ENCODE measurements around the gene NEUROG1. TPM values are rescaled to one million over a fixed set of nuclear protein-coding genes. Genes with fewer than 3 reads are reported as not detected.

The NEUROG1 gene
- total RNA-seq, 1 experiment from 2014 or later = not detected

DNA sequence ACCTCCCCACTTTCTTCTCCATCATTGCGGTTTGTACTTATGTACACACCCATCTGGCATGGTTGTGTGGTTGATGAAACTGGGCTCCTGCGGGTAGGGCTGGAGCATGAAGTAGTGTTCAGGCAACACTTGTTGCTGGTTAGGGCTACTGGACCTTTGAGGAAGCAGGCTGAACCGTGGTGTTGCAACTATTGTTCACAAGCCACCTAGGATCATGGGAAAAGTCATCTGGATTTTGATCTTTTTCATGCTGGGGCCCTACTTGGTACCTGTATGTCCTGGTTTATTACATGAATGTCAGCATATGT, 43.5 kb downstream of the NEUROG1 start:
- H3K4me3 ChIP-seq (ENCODE audit: low read length) = no peak overlapping the region
- no peaks in the 10 kb centered on the region for H3K79me2 ChIP-seq (ENCODE audit: low read length)
- H3K9me2 ChIP-seq (replicated peaks; ENCODE audit: insufficient read depth, low read length) = no peaks in the 10 kb centered on the region
- no peaks in the 10 kb centered on the region for H3K36me3 ChIP-seq (ENCODE audit: insufficient read depth, low read length)
- no peak overlapping the region for H2AFZ ChIP-seq (ENCODE audit: low read length)
- H3K9me3 ChIP-seq (ENCODE audit: low read length) = no peaks in the 10 kb centered on the region
- no peaks in the 10 kb centered on the region for H3K27me3 ChIP-seq (ENCODE audit: low read length)
- H3K9ac ChIP-seq (ENCODE audit: low read length) = no peak overlapping the region
- H3K4me1 ChIP-seq (ENCODE audit: low read length) = no peaks in the 10 kb centered on the region
- H4K20me1 ChIP-seq (ENCODE audit: insufficient read depth, low read depth, low read length) = no peaks in the 10 kb centered on the region
- DNase-seq = no peak
- no peak overlapping the region for H3K4me2 ChIP-seq (ENCODE audit: low read depth, low read length, poor library complexity, severe bottlenecking)
- no peak overlapping the region for H3K27ac ChIP-seq (ENCODE audit: low read length)

- no peaks in the 10 kb centered on the region for H3K9me2 ChIP-seq (replicated peaks; ENCODE audit: insufficient read depth, low read length)
- DNase-seq = no peak
- no peak overlapping the region for H3K4me2 ChIP-seq (ENCODE audit: low read depth, low read length, poor library complexity, severe bottlenecking)
Measured at GRCh38 chr5:135491552-135492318, 44.0 kb downstream of the NEUROG1 start.

GRCh38 chr5:135491038-135491551, 44.7 kb downstream of the NEUROG1 start:
- no peaks in the 10 kb centered on the region for H3K9me2 ChIP-seq (replicated peaks; ENCODE audit: insufficient read depth, low read length)
- no peaks in the 10 kb centered on the region for H4K20me1 ChIP-seq (ENCODE audit: insufficient read depth, low read depth, low read length)
- H3K4me1 ChIP-seq (ENCODE audit: low read length) = no peaks in the 10 kb centered on the region
- H3K9ac ChIP-seq (ENCODE audit: low read length) = no peak overlapping the region
- H3K4me3 ChIP-seq (ENCODE audit: low read length) = no peak overlapping the region
- no peaks in the 10 kb centered on the region for H3K27me3 ChIP-seq (ENCODE audit: low read length)
- H3K9me3 ChIP-seq (ENCODE audit: low read length) = no peaks in the 10 kb centered on the region
- DNase-seq = no peak
- H3K79me2 ChIP-seq (ENCODE audit: low read length) = no peaks in the 10 kb centered on the region
- no peak overlapping the region for H3K27ac ChIP-seq (ENCODE audit: low read length)
- H3K4me2 ChIP-seq (ENCODE audit: low read depth, low read length, poor library complexity, severe bottlenecking) = no peak overlapping the region
- no peaks in the 10 kb centered on the region for H3K36me3 ChIP-seq (ENCODE audit: insufficient read depth, low read length)
- no peak overlapping the region for H2AFZ ChIP-seq (ENCODE audit: low read length)

More at GRCh38 chr5:135491552-135492318, 44.0 kb downstream of the NEUROG1 start:
- H3K9me3 ChIP-seq (ENCODE audit: low read length) = no peaks in the 10 kb centered on the region
- no peak overlapping the region for H2AFZ ChIP-seq (ENCODE audit: low read length)
- no peak overlapping the region for H3K27ac ChIP-seq (ENCODE audit: low read length)
- H3K9ac ChIP-seq (ENCODE audit: low read length) = no peak overlapping the region
- H3K4me1 ChIP-seq (ENCODE audit: low read length) = no peaks in the 10 kb centered on the region
- H4K20me1 ChIP-seq (ENCODE audit: insufficient read depth, low read depth, low read length) = no peaks in the 10 kb centered on the region
- H3K27me3 ChIP-seq (ENCODE audit: low read length) = no peaks in the 10 kb centered on the region
- no peaks in the 10 kb centered on the region for H3K79me2 ChIP-seq (ENCODE audit: low read length)
- H3K4me3 ChIP-seq (ENCODE audit: low read length) = no peak overlapping the region
- no peaks in the 10 kb centered on the region for H3K36me3 ChIP-seq (ENCODE audit: insufficient read depth, low read length)

GRCh38 chr5:135490245-135491037, 45.3 kb downstream of the NEUROG1 start:
- Histone ChIP-seq H3K27me3 (ENCODE audit: low read length) (no peaks in the 10 kb centered on the region), H3K4me2 (ENCODE audit: low read depth, low read length, poor library complexity, severe bottlenecking) (no peak overlapping the region), H3K9ac (ENCODE audit: low read length) (no peak overlapping the region), H4K20me1 (ENCODE audit: insufficient read depth, low read depth, low read length) (no peaks in the 10 kb centered on the region), H3K9me2 (replicated peaks; ENCODE audit: insufficient read depth, low read length) (no peaks in the 10 kb centered on the region), H3K27ac (ENCODE audit: low read length) (no peak overlapping the region), H3K9me3 (ENCODE audit: low read length) (no peaks in the 10 kb centered on the region), H2AFZ (ENCODE audit: low read length) (no peak overlapping the region), H3K4me3 (ENCODE audit: low read length) (no peak overlapping the region), H3K36me3 (ENCODE audit: insufficient read depth, low read length) (no peaks in the 10 kb centered on the region), H3K4me1 (ENCODE audit: low read length) (no peaks in the 10 kb centered on the region), H3K79me2 (ENCODE audit: low read length) (no peaks in the 10 kb centered on the region)
- DNase-seq = no peak

- Histone ChIP-seq H3K4me3 (ENCODE audit: low read length) (no peak overlapping the region), H3K79me2 (ENCODE audit: low read length) (no peaks in the 10 kb centered on the region), H3K4me1 (ENCODE audit: low read length) (no peaks in the 10 kb centered on the region), H3K9me3 (ENCODE audit: low read length) (no peaks in the 10 kb centered on the region), H3K27me3 (ENCODE audit: low read length) (no peaks in the 10 kb centered on the region), H3K9me2 (replicated peaks; ENCODE audit: insufficient read depth, low read length) (no peaks in the 10 kb centered on the region), H3K9ac (ENCODE audit: low read length) (no peak overlapping the region), H3K36me3 (ENCODE audit: insufficient read depth, low read length) (no peaks in the 10 kb centered on the region), H3K27ac (ENCODE audit: low read length) (no peak overlapping the region), H4K20me1 (ENCODE audit: insufficient read depth, low read depth, low read length) (no peaks in the 10 kb centered on the region), H2AFZ (ENCODE audit: low read length) (no peak overlapping the region), H3K4me2 (ENCODE audit: low read depth, low read length, poor library complexity, severe bottlenecking) (no peak overlapping the region)
- no peak for DNase-seq
Measured at GRCh38 chr5:135489466-135490244, 46.1 kb downstream of the NEUROG1 start.

GRCh38 chr5:135488727-135489465, 46.9 kb downstream of the NEUROG1 start:
- no peak for DNase-seq
- H3K9me3 ChIP-seq (ENCODE audit: low read length) = no peaks in the 10 kb centered on the region
- H3K36me3 ChIP-seq (ENCODE audit: insufficient read depth, low read length) = no peaks in the 10 kb centered on the region
- no peaks in the 10 kb centered on the region for H3K9me2 ChIP-seq (replicated peaks; ENCODE audit: insufficient read depth, low read length)
- no peak overlapping the region for H3K9ac ChIP-seq (ENCODE audit: low read length)
- H3K4me3 ChIP-seq (ENCODE audit: low read length) = no peak overlapping the region
- no peaks in the 10 kb centered on the region for H3K4me1 ChIP-seq (ENCODE audit: low read length)
- no peak overlapping the region for H2AFZ ChIP-seq (ENCODE audit: low read length)
- no peak overlapping the region for H3K27ac ChIP-seq (ENCODE audit: low read length)
- H3K27me3 ChIP-seq (ENCODE audit: low read length) = no peaks in the 10 kb centered on the region
- no peaks in the 10 kb centered on the region for H4K20me1 ChIP-seq (ENCODE audit: insufficient read depth, low read depth, low read length)
- H3K79me2 ChIP-seq (ENCODE audit: low read length) = no peaks in the 10 kb centered on the region
- H3K4me2 ChIP-seq (ENCODE audit: low read depth, low read length, poor library complexity, severe bottlenecking) = no peak overlapping the region

DNA sequence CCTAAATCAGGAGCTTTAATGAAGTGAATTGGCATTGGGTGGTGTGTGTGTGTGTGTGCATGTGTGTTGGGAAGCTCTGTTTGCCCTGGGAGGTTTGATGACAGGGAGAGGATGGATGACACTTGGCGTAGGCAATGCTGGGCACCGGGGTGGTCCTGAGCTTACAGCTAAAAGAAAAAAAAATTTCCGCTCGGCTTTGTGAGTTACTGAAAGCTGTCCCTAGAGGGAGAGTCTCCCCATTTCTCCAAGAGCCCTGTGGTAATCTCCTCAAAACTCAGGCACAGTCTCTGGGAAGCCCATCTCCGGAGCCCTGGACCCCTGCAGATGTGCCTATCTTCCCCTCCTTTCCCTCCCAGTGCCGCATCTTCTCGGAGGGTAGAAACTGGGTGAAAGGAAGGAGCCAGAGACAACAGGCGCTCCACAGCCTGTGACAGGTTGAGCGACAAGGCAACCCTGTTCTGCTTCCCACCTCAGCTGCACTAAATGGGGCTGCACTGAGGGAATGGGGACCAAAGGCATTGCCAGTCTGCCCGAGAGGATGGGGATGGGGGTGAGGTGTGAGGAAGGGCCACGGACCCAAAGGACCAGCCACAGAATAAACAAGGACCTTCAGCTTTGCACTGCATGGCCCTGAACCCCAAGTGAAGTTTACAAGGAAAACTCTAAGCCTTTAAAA, 47.8 kb downstream of the NEUROG1 start:
- H3K9ac ChIP-seq (ENCODE audit: low read length) = no peak overlapping the region
- H3K79me2 ChIP-seq (ENCODE audit: low read length) = no peaks in the 10 kb centered on the region
- H3K27me3 ChIP-seq (ENCODE audit: low read length) = no peaks in the 10 kb centered on the region
- H3K27ac ChIP-seq (ENCODE audit: low read length) = no peak overlapping the region
- no peaks in the 10 kb centered on the region for H3K36me3 ChIP-seq (ENCODE audit: insufficient read depth, low read length)
- no peak overlapping the region for H3K4me3 ChIP-seq (ENCODE audit: low read length)
- H4K20me1 ChIP-seq (ENCODE audit: insufficient read depth, low read depth, low read length) = no peaks in the 10 kb centered on the region
- no peaks in the 10 kb centered on the region for H3K9me3 ChIP-seq (ENCODE audit: low read length)
- no peak for DNase-seq
- H3K4me2 ChIP-seq (ENCODE audit: low read depth, low read length, poor library complexity, severe bottlenecking) = no peak overlapping the region
- no peaks in the 10 kb centered on the region for H3K4me1 ChIP-seq (ENCODE audit: low read length)
- H3K9me2 ChIP-seq (replicated peaks; ENCODE audit: insufficient read depth, low read length) = no peaks in the 10 kb centered on the region
- no peak overlapping the region for H2AFZ ChIP-seq (ENCODE audit: low read length)
